CD4-positive, alpha-beta T cell (primary cell): ENCODE results near the gene KLHL18. TPM values are rescaled to one million over a fixed set of nuclear protein-coding genes. Genes with fewer than 3 reads are reported as not detected.
A peak's percentile ranks its signal among the peaks of the same experiment; 100 is the strongest.

Experiments used
- ATAC-seq: fragments of 200-7000 bp; cut with Tn5 transposase; one replicate; pipeline ENCODE4 v1.10.0; 2022; ENCODE audit warnings: mild to moderate bottlenecking; ENCODE audit not compliant: poor library complexity
- CTCF ChIA-PET: fragments of 350-600 bp; sonication (Branson Sonifier 250); formaldehyde crosslinking; loops from one replicate; lab custom pipeline; 2021; ENCODE audit warnings: antibody characterized with exemption, inconsistent platforms; lab: Charles Lee
- POLR2A ChIA-PET: fragments of 350-600 bp; sonication (Branson Sonifier 250); formaldehyde crosslinking; loops from one replicate; lab custom pipeline; 2021; ENCODE audit warnings: antibody characterized with exemption, inconsistent platforms; lab: Charles Lee
- DNase-seq, 14 experiments: peaks; one replicate each; pipeline ENCODE4 v3.0.0-alpha.2; 2013 to 2020; ENCODE audit warnings: mixed read lengths in 2 of 14
- H3K27ac ChIP-seq, 2 donors: one replicate each; pipeline versions ENCODE4 v1.5.1 to v1.7.0; 2013; ENCODE audit warnings: low read length in 2 of 2, low read depth in 1 of 2, mild to moderate bottlenecking in 1 of 2
- H3K27me3 ChIP-seq, 2 experiments: 1 replicate in 1 of 2; 2 replicates in 1 of 2; pipeline versions ENCODE4 v1.6.1 to v1.7.0; 2013; ENCODE audit warnings: low read length in 2 of 2, control low read depth in 1 of 2, mild to moderate bottlenecking in 1 of 2, moderate library complexity in 1 of 2; ENCODE audit not compliant: insufficient read depth in 2 of 2, control insufficient read depth in 1 of 2
- H3K36me3 ChIP-seq: one replicate; pipeline ENCODE4 v1.6.1; 2013; ENCODE audit warnings: low read length, control low read depth; ENCODE audit not compliant: insufficient read depth
- H3K4me1 ChIP-seq: one replicate; pipeline ENCODE4 v1.6.1; 2013; ENCODE audit warnings: low read length, control low read depth; ENCODE audit not compliant: insufficient read depth
- H3K4me3 ChIP-seq: one replicate; pipeline ENCODE4 v1.5.1; 2013; ENCODE audit warnings: mild to moderate bottlenecking, low read length, moderate library complexity
- H3K9me3 ChIP-seq, 2 experiments: 1 replicate in 1 of 2; 2 replicates in 1 of 2; pipeline versions ENCODE4 v1.6.1 to v1.7.0; 2013; ENCODE audit warnings: low read length in 2 of 2, mild to moderate bottlenecking in 2 of 2, control low read depth in 1 of 2, moderate library complexity in 1 of 2; ENCODE audit not compliant: control insufficient read depth in 1 of 2, insufficient read depth in 1 of 2
- H3K27ac Mint-ChIP-seq: one replicate; pipeline ENCODE4 v1.8.0; 2020; ENCODE audit warnings: mixed read lengths
- H3K27me3 Mint-ChIP-seq: one replicate; pipeline ENCODE4 v1.8.0; 2021; ENCODE audit warnings: mixed read lengths
- H3K36me3 Mint-ChIP-seq: one replicate; pipeline ENCODE4 v1.8.0; 2021; ENCODE audit warnings: low read depth, mixed read lengths
- H3K4me1 Mint-ChIP-seq: one replicate; pipeline ENCODE4 v1.8.0; 2021; ENCODE audit warnings: low read depth, mixed read lengths
- H3K4me3 Mint-ChIP-seq: one replicate; pipeline ENCODE4 v1.8.0; 2020; ENCODE audit warnings: mild to moderate bottlenecking, mixed read lengths
- H3K9me3 Mint-ChIP-seq: one replicate; pipeline ENCODE4 v1.8.0; 2020; ENCODE audit warnings: mixed read lengths
- CTCF ChIP-seq: fragments of 200-600 bp; IDR thresholded peaks from one replicate; pipeline ENCODE4 v1.8.0; 2022; ENCODE audit warnings: antibody characterized with exemption, mild to moderate bottlenecking
- intact Hi-C, 2 experiments: fragments of 100-400 bp; cut with DNase I in 1 of 2; cut with micrococcal nuclease in 1 of 2; formaldehyde crosslinking; loops; one replicate each; pipeline versions ENCODE4 v1.15.1 to v1.9.0; 2023 to 2025; cut with DNase I, micrococcal nuclease
- total RNA-seq, 174 experiments: library from RNA in 2 of 174; stranded (reverse) in 2 of 174; gene quantifications; one replicate each; pipeline ENCODE4 v1.2.3 and lab custom pipeline; 2021 to 2026

Gene KLHL18
- total RNA-seq, 2 experiments from 2014 or later: 43.3 to 43.7 TPM

- POLR2A ChIA-PET: interaction anchor here (0.7 to 1.6 kb wide), 13 partner anchors 10 to 445 kb away, joined by 3 to 22 read pairs (median 4); partner anchors contain the start of genes ELP6, SCAP, SETD2 and SMARCC1
- ATAC-seq (no peak), DNase-seq (no peak)
- Mint-ChIP-seq H3K27ac (peak overlapping the region; percentile 91), H3K4me3 (peak overlapping the region; percentile 95), H3K9me3 (no peaks in the 10 kb centered on the region), H3K4me1 (peaks cover 37% of the 10 kb centered on the region), H3K27me3 (no peaks in the 10 kb centered on the region), H3K36me3 (peaks cover 18% of the 10 kb centered on the region)
- H3K4me3 ChIP-seq: peak overlapping the region; percentile 97
- TF ChIP-seq CTCF: no peak
- H3K4me1 ChIP-seq: peaks cover 28% of the 10 kb centered on the region
- H3K9me3 ChIP-seq: no peaks in the 10 kb centered on the region
- CTCF ChIA-PET: interaction anchor here (1.0 to 2.9 kb wide), 4 partner anchors 41 to 321 kb away, joined by 4 to 20 read pairs (median 8); partner anchors contain the start of genes SCAP and SETD2
- no peaks in the 10 kb centered on the region for H3K27me3 ChIP-seq
- H3K27ac ChIP-seq: peak overlapping the region; percentile 85 to 97
- intact Hi-C loops: loop anchor here (2.0 to 10.0 kb wide), 6 partner anchors 97 to 425 kb away; partner anchors contain the start of genes KIF9 (in 2 of the 2), KLHL18 (in 2 of the 2), DHX30 (in 1 of the 2) and ELP6 (in 1 of the 2)
- peaks cover 3% of the 10 kb centered on the region for H3K36me3 ChIP-seq
Measured at GRCh38 chr3:47380026-47380600, 97.4 kb downstream of the KLHL18 start.

GRCh38 chr3:47380601-47381316, 98.0 kb downstream of the KLHL18 start, which contains the start of gene PTPN23:
Gene PTPN23, plus strand, starts transcription at chr3:47381021. Its CDS starts 76 bp downstream, at chr3:47381097.
- Mint-ChIP-seq H3K36me3 (peaks cover 22% of the 10 kb centered on the region), H3K4me1 (peaks cover 41% of the 10 kb centered on the region), H3K9me3 (no peaks in the 10 kb centered on the region), H3K27ac (peak within 1 kb of the TSS; percentile 91), H3K4me3 (peak within 1 kb of the TSS; percentile 95), H3K27me3 (no peaks in the 10 kb centered on the region)
- no peak for TF ChIP-seq CTCF
- peaks cover 28% of the 10 kb centered on the region for H3K4me1 ChIP-seq
- H3K27ac ChIP-seq: peak within 1 kb of the TSS; percentile 85 to 97
- DNase-seq (peak; percentile 97 to 99 (median 99)), ATAC-seq (peak; percentile 84)
- H3K27me3 ChIP-seq: no peaks in the 10 kb centered on the region
- H3K4me3 ChIP-seq: peak within 1 kb of the TSS; percentile 97
- peaks cover 5% of the 10 kb centered on the region for H3K36me3 ChIP-seq
- ChIA-PET POLR2A (interaction anchor here (0.7 to 1.6 kb wide), 13 partner anchors 10 to 444 kb away, joined by 3 to 22 read pairs (median 4); partner anchors contain the start of genes ELP6, SCAP, SETD2 and SMARCC1), CTCF (interaction anchor here (1.0 to 2.9 kb wide), 4 partner anchors 41 to 322 kb away, joined by 4 to 20 read pairs (median 8); partner anchors contain the start of genes SCAP and SETD2)
- no peaks in the 10 kb centered on the region for H3K9me3 ChIP-seq
- intact Hi-C loops: loop anchor here (2.0 to 10.0 kb wide), 6 partner anchors 96 to 424 kb away; partner anchors contain the start of genes KIF9 (in 2 of the 2), KLHL18 (in 2 of the 2), DHX30 (in 1 of the 2) and ELP6 (in 1 of the 2)
